OCI-LY7 (cell line): ENCODE data around the gene CARD19.

ENCODE experiments used
- EZH2phosphoT487 ChIP-seq: fragments of 200-600 bp; sonication (generic); IDR thresholded peaks from 2 replicates; pipeline ENCODE4 v1.6.1; 2018; ENCODE audit warnings: low read depth, borderline replicate concordance, mild to moderate bottlenecking, mixed run types, antibody characterized with exemption, low read length, moderate library complexity, mixed read lengths
- TF ChIP-seq, protein P1 (sequence below): fragments of 200-600 bp; sonication (generic); conservative IDR thresholded peaks from 2 replicates; pipeline ENCODE4 v1.5.1; 2014; ENCODE audit warnings: mild to moderate bottlenecking, antibody characterized with exemption, low read length, moderate library complexity, mixed read lengths

GRCh38 chr9:93093127-93093876 is 2.7 kb upstream of the CARD19 start:
- TF ChIP-seq, protein P1, sequence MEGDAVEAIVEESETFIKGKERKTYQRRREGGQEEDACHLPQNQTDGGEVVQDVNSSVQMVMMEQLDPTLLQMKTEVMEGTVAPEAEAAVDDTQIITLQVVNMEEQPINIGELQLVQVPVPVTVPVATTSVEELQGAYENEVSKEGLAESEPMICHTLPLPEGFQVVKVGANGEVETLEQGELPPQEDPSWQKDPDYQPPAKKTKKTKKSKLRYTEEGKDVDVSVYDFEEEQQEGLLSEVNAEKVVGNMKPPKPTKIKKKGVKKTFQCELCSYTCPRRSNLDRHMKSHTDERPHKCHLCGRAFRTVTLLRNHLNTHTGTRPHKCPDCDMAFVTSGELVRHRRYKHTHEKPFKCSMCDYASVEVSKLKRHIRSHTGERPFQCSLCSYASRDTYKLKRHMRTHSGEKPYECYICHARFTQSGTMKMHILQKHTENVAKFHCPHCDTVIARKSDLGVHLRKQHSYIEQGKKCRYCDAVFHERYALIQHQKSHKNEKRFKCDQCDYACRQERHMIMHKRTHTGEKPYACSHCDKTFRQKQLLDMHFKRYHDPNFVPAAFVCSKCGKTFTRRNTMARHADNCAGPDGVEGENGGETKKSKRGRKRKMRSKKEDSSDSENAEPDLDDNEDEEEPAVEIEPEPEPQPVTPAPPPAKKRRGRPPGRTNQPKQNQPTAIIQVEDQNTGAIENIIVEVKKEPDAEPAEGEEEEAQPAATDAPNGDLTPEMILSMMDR, result no peak
- no peak for TF ChIP-seq EZH2phosphoT487
